ENCODE data around the gene ENAH. TPM values are rescaled to one million over a fixed set of nuclear protein-coding genes. Genes with fewer than 3 reads are reported as not detected.
A peak's percentile ranks its signal among the peaks of the same experiment; 100 is the strongest.

ENAH gene
- polyA plus RNA-seq, 1 of the 3 experiments (the other 2 are of a cell fraction) = 48.9 TPM

DNA sequence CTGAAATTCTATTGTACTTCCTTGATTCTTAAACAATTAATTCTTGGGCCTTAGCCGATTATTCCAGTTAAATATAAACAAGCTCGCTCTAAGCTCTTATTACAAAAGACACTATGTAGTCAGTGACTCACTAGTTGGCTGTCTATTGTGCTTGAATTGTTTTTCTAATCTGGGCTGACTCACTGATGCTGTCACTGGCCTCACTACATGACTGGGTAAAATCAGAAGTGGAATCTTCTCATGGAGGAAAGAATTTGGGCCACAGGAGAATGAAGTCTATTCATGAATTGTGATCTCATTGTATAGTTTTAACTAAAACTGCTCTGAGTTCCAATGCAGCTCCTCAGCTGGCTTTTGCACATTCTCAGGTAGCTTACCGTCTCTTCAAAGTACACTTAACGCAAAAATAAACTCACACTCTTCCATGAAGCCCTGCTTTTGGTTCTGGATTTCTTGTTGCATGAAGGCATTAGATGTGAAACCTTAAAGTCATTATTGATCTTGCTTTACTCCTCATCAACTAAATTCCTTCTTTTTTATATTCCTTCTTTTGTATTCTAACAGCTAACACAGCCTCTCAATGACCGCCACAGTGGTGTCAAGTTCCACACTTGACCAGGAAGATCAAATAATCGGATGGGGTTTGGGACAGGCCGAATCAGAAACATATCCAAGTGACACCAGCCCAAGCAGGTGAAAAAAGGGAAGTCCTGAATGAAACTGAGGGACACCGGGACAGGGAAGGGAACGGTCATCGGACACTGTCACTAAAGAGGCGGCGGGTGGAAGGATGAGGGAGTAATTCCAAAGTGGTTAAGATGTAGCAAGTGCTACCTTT lies 144.2 kb downstream of the ENAH start:
- peaks cover 42% of the 10 kb centered on the region for H3K79me2 ChIP-seq (ENCODE audit: insufficient read depth)
- 69% methylated on average over 11 of the region's 12 CpGs for WGBS (ENCODE audit: low lambda C conversion rate)
- H3K9me3 ChIP-seq = no peaks in the 10 kb centered on the region
- H3K4me1 ChIP-seq (ENCODE audit: control insufficient read depth in 1 of 2, insufficient read depth in 2 of 2, low read depth in 1 of 2, low read length in 1 of 2) = peaks cover 5 to 19% of the 10 kb centered on the region in 2 experiments; a peak in 3 of 4 replicates
- no peaks in the 10 kb centered on the region for H3K27me3 ChIP-seq (ENCODE audit: insufficient read depth)
- H2AFZ ChIP-seq (ENCODE audit: low read depth) = no peak overlapping the region
- peaks cover 43% of the 10 kb centered on the region for H3F3A ChIP-seq (replicated peaks; ENCODE audit: insufficient read depth)
- H3K36me3 ChIP-seq (replicated peaks in 1 of 2; ENCODE audit: control insufficient read depth in 1 of 2, insufficient read depth in 2 of 2, low read length in 1 of 2) = peaks cover 71 to 78% of the 10 kb centered on the region in 2 experiments
- H3K9ac ChIP-seq = peak overlapping the region; percentile 19; the same call in 1 of the 2 replicates
- no peaks in the 10 kb centered on the region for H3K9me2 ChIP-seq
- H3K4me2 ChIP-seq = peak overlapping the region; percentile 53
- H3K4me3 ChIP-seq (ENCODE audit: low read depth in 2 of 2, low read length in 1 of 2) = no peak overlapping the region
- peak overlapping the region; percentile 64 to 96 for H3K27ac ChIP-seq (ENCODE audit: low read depth in 2 of 2, low read length in 1 of 2)
- ChIA-PET CTCF (interaction anchor here (0.6 to 6.3 kb wide), 7 partner anchors 14 to 264 kb away, joined by 3 to 33 read pairs (median 4); no protein-coding TSS in a partner anchor), POLR2A (no interaction called here)
- H4K20me1 ChIP-seq (ENCODE audit: insufficient read depth) = peaks cover 7% of the 10 kb centered on the region; the same call in 1 of the 2 replicates
- DNase-seq = no peak
- TF ChIP-seq, protein P1, sequence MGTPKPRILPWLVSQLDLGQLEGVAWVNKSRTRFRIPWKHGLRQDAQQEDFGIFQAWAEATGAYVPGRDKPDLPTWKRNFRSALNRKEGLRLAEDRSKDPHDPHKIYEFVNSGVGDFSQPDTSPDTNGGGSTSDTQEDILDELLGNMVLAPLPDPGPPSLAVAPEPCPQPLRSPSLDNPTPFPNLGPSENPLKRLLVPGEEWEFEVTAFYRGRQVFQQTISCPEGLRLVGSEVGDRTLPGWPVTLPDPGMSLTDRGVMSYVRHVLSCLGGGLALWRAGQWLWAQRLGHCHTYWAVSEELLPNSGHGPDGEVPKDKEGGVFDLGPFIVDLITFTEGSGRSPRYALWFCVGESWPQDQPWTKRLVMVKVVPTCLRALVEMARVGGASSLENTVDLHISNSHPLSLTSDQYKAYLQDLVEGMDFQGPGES (IDR thresholded peaks at IDR 0.05; ENCODE audit: low read depth, low read length) = no peak
- TF ChIP-seq TCF12 (IDR thresholded peaks at IDR 0.05) = peak; percentile 95
- no peak for TF ChIP-seq MXI1 (IDR thresholded peaks at IDR 0.05; ENCODE audit: low read depth, low read length)
- TF ChIP-seq JUND (IDR thresholded peaks at IDR 0.05) = peak; percentile 98
- no peak for TF ChIP-seq NRF1 (IDR thresholded peaks at IDR 0.05; ENCODE audit: low read depth, low read length)
- peak; percentile 83 for TF ChIP-seq MEF2A (IDR thresholded peaks at IDR 0.05; ENCODE audit: borderline replicate concordance, low read depth)
- TF ChIP-seq SIN3A (IDR thresholded peaks at IDR 0.05; ENCODE audit: borderline replicate concordance, low read depth, low read length) = peak; percentile 76; the same call in 1 of the 2 replicates
- TF ChIP-seq FOSL2 (IDR thresholded peaks at IDR 0.05; ENCODE audit: borderline replicate concordance, low read depth) = peak; percentile 99
- TF ChIP-seq, protein P2, sequence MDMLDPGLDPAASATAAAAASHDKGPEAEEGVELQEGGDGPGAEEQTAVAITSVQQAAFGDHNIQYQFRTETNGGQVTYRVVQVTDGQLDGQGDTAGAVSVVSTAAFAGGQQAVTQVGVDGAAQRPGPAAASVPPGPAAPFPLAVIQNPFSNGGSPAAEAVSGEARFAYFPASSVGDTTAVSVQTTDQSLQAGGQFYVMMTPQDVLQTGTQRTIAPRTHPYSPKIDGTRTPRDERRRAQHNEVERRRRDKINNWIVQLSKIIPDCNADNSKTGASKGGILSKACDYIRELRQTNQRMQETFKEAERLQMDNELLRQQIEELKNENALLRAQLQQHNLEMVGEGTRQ (IDR thresholded peaks at IDR 0.05; ENCODE audit: borderline replicate concordance, low read depth, low read length) = no peak
- TF ChIP-seq CTCF (IDR thresholded peaks at IDR 0.05) = no peak
- TF ChIP-seq EP300 (IDR thresholded peaks at IDR 0.05; ENCODE audit: borderline replicate concordance in 1 of 2, low read depth in 1 of 2, low read length in 1 of 2) = peak in 1 of 2 experiments; percentile 77; a peak in 3 of 4 replicates
- no peak for TF ChIP-seq SMC3 (IDR thresholded peaks at IDR 0.05; ENCODE audit: low read depth, low read length)
- peak; percentile 74; the same call in 1 of the 2 replicates for TF ChIP-seq FOXM1 (IDR thresholded peaks at IDR 0.05; ENCODE audit: low read depth)
- TF ChIP-seq, protein P3, sequence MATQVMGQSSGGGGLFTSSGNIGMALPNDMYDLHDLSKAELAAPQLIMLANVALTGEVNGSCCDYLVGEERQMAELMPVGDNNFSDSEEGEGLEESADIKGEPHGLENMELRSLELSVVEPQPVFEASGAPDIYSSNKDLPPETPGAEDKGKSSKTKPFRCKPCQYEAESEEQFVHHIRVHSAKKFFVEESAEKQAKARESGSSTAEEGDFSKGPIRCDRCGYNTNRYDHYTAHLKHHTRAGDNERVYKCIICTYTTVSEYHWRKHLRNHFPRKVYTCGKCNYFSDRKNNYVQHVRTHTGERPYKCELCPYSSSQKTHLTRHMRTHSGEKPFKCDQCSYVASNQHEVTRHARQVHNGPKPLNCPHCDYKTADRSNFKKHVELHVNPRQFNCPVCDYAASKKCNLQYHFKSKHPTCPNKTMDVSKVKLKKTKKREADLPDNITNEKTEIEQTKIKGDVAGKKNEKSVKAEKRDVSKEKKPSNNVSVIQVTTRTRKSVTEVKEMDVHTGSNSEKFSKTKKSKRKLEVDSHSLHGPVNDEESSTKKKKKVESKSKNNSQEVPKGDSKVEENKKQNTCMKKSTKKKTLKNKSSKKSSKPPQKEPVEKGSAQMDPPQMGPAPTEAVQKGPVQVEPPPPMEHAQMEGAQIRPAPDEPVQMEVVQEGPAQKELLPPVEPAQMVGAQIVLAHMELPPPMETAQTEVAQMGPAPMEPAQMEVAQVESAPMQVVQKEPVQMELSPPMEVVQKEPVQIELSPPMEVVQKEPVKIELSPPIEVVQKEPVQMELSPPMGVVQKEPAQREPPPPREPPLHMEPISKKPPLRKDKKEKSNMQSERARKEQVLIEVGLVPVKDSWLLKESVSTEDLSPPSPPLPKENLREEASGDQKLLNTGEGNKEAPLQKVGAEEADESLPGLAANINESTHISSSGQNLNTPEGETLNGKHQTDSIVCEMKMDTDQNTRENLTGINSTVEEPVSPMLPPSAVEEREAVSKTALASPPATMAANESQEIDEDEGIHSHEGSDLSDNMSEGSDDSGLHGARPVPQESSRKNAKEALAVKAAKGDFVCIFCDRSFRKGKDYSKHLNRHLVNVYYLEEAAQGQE (IDR thresholded peaks at IDR 0.05; ENCODE audit: low read depth, low read length) = no peak
- TF ChIP-seq TEAD4 (IDR thresholded peaks at IDR 0.05; ENCODE audit: borderline replicate concordance, insufficient read depth) = peak; percentile 66; the same call in 1 of the 2 replicates
- no peak for TF ChIP-seq GABPA (IDR thresholded peaks at IDR 0.05; ENCODE audit: low read depth)
- peak; percentile 35; the same call in 1 of the 2 replicates for TF ChIP-seq ELF1 (IDR thresholded peaks at IDR 0.05)
- TF ChIP-seq YY1 (IDR thresholded peaks at IDR 0.05; ENCODE audit: low read depth) = no peak
- no peak for TF ChIP-seq CHD2 (IDR thresholded peaks at IDR 0.05; ENCODE audit: low read length, partially characterized antibody)
- TF ChIP-seq, protein P4, sequence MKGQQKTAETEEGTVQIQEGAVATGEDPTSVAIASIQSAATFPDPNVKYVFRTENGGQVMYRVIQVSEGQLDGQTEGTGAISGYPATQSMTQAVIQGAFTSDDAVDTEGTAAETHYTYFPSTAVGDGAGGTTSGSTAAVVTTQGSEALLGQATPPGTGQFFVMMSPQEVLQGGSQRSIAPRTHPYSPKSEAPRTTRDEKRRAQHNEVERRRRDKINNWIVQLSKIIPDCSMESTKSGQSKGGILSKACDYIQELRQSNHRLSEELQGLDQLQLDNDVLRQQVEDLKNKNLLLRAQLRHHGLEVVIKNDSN (IDR thresholded peaks at IDR 0.05; ENCODE audit: borderline replicate concordance, low read depth) = no peak
- no peak for TF ChIP-seq TAF1 (IDR thresholded peaks at IDR 0.05; ENCODE audit: borderline replicate concordance, low read depth, low read length)
- no peak for TF ChIP-seq EZH2phosphoT487 (IDR thresholded peaks at IDR 0.05; ENCODE audit: borderline replicate concordance, low read depth)
- TF ChIP-seq PBX3 (IDR thresholded peaks at IDR 0.05) = peak; percentile 92
